Smooth muscle cell (in vitro differentiated cells): ENCODE measurements around the gene C14orf93. TPM values are rescaled to one million over a fixed set of nuclear protein-coding genes. Genes with fewer than 3 reads are reported as not detected.

Source experiments
- DNase-seq: peaks from one replicate; lab custom pipeline; 2025; ENCODE audit not compliant: unreplicated experiment; lab: John Stamatoyannopoulos, UW
- H2AFZ ChIP-seq: fragments of 200-600 bp; sonication (generic); 2 replicates; pipeline ENCODE4 v1.6.0; 2016; ENCODE audit warnings: antibody characterized with exemption, low read depth, mild to moderate bottlenecking
- H3F3A ChIP-seq: fragments of 200-600 bp; sonication (generic); 2 replicates; pipeline ENCODE4 v1.6.0; 2017; ENCODE audit warnings: antibody characterized with exemption, low read depth
- H3K27ac ChIP-seq: fragments of 200-600 bp; sonication (generic); 2 replicates; pipeline ENCODE4 v1.5.1; 2016; ENCODE audit warnings: low read depth, mild to moderate bottlenecking
- H3K27me3 ChIP-seq: fragments of 200-600 bp; sonication (generic); 2 replicates; pipeline ENCODE4 v1.6.1; 2016; ENCODE audit warnings: low read depth, mild to moderate bottlenecking
- H3K36me3 ChIP-seq: fragments of 200-600 bp; sonication (generic); 2 replicates; pipeline ENCODE4 v1.5.1; 2016; ENCODE audit warnings: low read depth
- H3K4me1 ChIP-seq: fragments of 200-600 bp; sonication (generic); 2 replicates; pipeline ENCODE4 v1.5.1; 2016; ENCODE audit warnings: low read depth
- H3K4me2 ChIP-seq: fragments of 200-600 bp; sonication (generic); 2 replicates; pipeline ENCODE4 v1.6.0; 2016; ENCODE audit warnings: mild to moderate bottlenecking
- H3K4me3 ChIP-seq: fragments of 200-600 bp; sonication (generic); 2 replicates; pipeline ENCODE4 v1.5.1; 2016; ENCODE audit warnings: mild to moderate bottlenecking
- H3K79me2 ChIP-seq: fragments of 200-600 bp; sonication (generic); 2 replicates; pipeline ENCODE4 v1.6.0; 2016; ENCODE audit warnings: low read depth, mild to moderate bottlenecking
- H3K9ac ChIP-seq: fragments of 200-600 bp; sonication (generic); 2 replicates; pipeline ENCODE4 v1.6.0; 2016; ENCODE audit warnings: low read depth
- H3K9me3 ChIP-seq: fragments of 200-600 bp; sonication (generic); replicated peaks from 2 replicates; pipeline ENCODE4 v1.5.1; 2016; ENCODE audit warnings: low read depth
- H4K20me1 ChIP-seq: fragments of 200-600 bp; sonication (generic); 2 replicates; pipeline ENCODE4 v1.6.0; 2016; ENCODE audit warnings: low read depth
- WGBS: methylation state at CpG from one replicate; pipeline ENCODE4 v1.1.7; 2016; ENCODE audit warnings: low lambda C conversion rate; 5-methylcytosine and 5-hydroxymethylcytosine counted together
- polyA plus RNA-seq: library from polyadenylated mRNA; unstranded; fragments of >200 nt; fragmentation: Nextera tagmentation; extraction: Ambion mirVana; gene quantifications from 2 replicates; pipeline ENCODE4 v1.2.1, GENCODE V29; 2016
- total RNA-seq: library from RNA; depleted of rRNA; stranded (reverse); fragments of >200 nt; gene quantifications from 2 replicates; pipeline ENCODE4 v1.2.3, GENCODE V29; 2014
- TF ChIP-seq, protein P1 (sequence below): fragments of 200-600 bp; sonication (generic); IDR thresholded peaks from 2 replicates; pipeline ENCODE4 v1.5.1; 2017; ENCODE audit warnings: borderline replicate concordance, mild to moderate bottlenecking, antibody characterized with exemption; ENCODE audit not compliant: insufficient read depth, poor library complexity, severe bottlenecking

Gene C14orf93
- total and polyA plus RNA-seq, 2 experiments from 2014 or later, result 6.7 to 10.2 TPM

DNA sequence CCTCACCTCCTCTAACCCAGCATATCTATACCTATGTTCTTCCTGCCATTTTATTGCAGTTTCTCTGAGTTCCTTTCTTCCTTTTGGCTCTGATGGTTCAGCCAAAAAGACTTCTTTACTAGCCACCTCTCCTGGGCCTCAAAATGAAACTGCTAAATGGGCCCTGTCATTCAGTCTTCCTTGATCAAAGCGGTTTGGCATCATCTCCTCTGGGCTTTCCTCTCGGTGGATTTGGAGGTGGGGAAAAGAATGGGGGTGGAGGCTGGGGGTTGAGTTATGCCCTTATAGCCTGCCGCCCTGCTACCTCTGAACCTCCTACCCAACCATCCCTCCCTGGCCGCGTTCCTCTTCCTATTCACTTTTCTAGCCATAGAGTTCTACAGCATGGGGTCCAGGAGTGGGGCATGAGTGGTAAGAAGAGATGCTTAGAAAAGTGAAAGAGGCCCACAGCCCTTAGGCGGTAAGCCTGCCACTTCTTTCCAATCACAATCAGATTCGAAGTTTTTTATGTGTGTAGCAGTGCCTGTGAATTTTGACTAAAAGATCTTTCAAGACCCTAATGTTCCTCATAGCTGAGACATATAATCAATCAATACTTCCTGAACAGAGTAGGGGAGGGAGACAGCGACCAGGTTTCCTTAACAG is 30.1 kb downstream of the C14orf93 start:
- H3K36me3 ChIP-seq, result no peaks in the 10 kb centered on the region
- H3K27ac ChIP-seq, result peak overlapping the region; percentile 92
- WGBS, result 32% methylated on average over 8 of the region's 8 CpGs
- peaks cover 44% of the 10 kb centered on the region for H3K4me1 ChIP-seq
- peak overlapping the region; percentile 43 for H3K9ac ChIP-seq
- H3K4me3 ChIP-seq, result peak overlapping the region; percentile 92
- H3K4me2 ChIP-seq, result peak overlapping the region; percentile 89
- H3K9me3 ChIP-seq, result no peaks in the 10 kb centered on the region
- H3F3A ChIP-seq, result peaks cover 37% of the 10 kb centered on the region
- peaks cover 15% of the 10 kb centered on the region for H4K20me1 ChIP-seq
- H3K79me2 ChIP-seq, result peaks cover 24% of the 10 kb centered on the region
- no peak overlapping the region for H2AFZ ChIP-seq
- DNase-seq, result no peak
- TF ChIP-seq, protein P1, sequence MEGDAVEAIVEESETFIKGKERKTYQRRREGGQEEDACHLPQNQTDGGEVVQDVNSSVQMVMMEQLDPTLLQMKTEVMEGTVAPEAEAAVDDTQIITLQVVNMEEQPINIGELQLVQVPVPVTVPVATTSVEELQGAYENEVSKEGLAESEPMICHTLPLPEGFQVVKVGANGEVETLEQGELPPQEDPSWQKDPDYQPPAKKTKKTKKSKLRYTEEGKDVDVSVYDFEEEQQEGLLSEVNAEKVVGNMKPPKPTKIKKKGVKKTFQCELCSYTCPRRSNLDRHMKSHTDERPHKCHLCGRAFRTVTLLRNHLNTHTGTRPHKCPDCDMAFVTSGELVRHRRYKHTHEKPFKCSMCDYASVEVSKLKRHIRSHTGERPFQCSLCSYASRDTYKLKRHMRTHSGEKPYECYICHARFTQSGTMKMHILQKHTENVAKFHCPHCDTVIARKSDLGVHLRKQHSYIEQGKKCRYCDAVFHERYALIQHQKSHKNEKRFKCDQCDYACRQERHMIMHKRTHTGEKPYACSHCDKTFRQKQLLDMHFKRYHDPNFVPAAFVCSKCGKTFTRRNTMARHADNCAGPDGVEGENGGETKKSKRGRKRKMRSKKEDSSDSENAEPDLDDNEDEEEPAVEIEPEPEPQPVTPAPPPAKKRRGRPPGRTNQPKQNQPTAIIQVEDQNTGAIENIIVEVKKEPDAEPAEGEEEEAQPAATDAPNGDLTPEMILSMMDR, result no peak
- H3K27me3 ChIP-seq, result no peaks in the 10 kb centered on the region

DNA sequence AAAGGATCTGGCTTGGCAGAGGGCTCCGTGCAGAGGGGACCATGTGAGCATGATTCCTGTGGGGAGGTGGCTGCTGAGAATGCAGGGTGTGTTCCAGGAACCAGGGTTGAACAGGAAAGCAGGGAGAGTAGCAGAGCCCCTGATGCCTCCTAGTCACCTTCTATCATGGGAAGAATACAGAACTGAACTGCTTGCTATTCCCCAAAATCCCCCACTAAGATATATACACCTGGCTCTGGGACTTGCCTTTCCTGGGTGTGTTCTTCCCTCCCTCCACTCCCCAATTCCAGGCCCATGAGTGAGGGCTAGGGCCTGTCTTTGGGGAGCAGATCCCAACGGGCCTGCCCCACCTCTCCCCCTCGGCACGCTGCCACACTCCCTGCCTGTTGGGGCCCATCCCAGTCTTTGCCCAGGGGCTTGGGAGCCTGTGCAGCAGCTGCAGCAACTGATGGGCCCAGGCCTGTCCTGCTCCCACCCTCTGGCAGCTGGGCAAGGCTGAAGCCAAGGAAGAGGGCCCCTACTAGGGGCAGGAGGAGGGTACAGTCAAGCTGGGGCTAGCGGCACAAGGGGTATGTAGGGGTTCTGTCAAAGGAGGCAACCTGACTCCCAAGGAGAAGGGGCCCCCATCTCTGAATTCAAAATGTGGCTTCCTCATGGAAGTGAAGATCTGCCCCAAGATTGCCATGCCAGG is 30.8 kb downstream of the C14orf93 start:
- 72% methylated on average over 5 of the region's 5 CpGs for WGBS
- Histone ChIP-seq H3K79me2 (peaks cover 24% of the 10 kb centered on the region), H3K4me2 (peak overlapping the region; percentile 89), H3K27ac (peak overlapping the region; percentile 92), H2AFZ (no peak overlapping the region), H3F3A (peaks cover 37% of the 10 kb centered on the region), H3K36me3 (no peaks in the 10 kb centered on the region), H3K9me3 (no peaks in the 10 kb centered on the region), H3K4me1 (peaks cover 44% of the 10 kb centered on the region), H3K4me3 (peak overlapping the region; percentile 92), H4K20me1 (peaks cover 15% of the 10 kb centered on the region), H3K9ac (no peak overlapping the region), H3K27me3 (no peaks in the 10 kb centered on the region)
- TF ChIP-seq, protein P1, result no peak
- DNase-seq, result no peak

DNA sequence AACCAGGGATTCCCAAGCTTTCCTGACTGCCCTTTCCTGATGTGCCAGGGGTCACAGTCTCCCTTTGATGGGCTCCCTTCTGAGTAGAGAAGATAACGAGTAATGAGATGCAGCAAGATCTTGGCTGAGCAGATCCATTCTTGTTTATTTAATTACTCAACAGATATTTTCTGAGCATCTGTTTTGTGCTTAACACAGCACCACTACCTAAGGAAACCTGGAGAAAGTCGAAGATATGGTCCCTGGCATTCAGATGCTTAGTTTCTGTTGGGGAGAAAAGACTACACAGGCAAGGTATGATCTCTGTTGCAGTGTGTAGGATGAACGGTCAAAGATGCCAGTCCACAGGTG is 31.5 kb downstream of the C14orf93 start:
- TF ChIP-seq, protein P1, result no peak
- peaks cover 24% of the 10 kb centered on the region for H3K79me2 ChIP-seq
- H3K36me3 ChIP-seq, result no peaks in the 10 kb centered on the region
- H3K9me3 ChIP-seq, result no peaks in the 10 kb centered on the region
- H3K27ac ChIP-seq, result peak overlapping the region; percentile 92
- peaks cover 37% of the 10 kb centered on the region for H3F3A ChIP-seq
- DNase-seq, result no peak
- peaks cover 16% of the 10 kb centered on the region for H4K20me1 ChIP-seq
- H3K27me3 ChIP-seq, result no peaks in the 10 kb centered on the region
- H2AFZ ChIP-seq, result no peak overlapping the region
- WGBS, result 79% methylated on average over 3 of the region's 3 CpGs
- H3K4me3 ChIP-seq, result peak overlapping the region; percentile 7
- H3K9ac ChIP-seq, result peak overlapping the region; percentile 58
- peaks cover 44% of the 10 kb centered on the region for H3K4me1 ChIP-seq
- peak overlapping the region; percentile 89 for H3K4me2 ChIP-seq
